DMS153 treated with DMSO at 0.1 percent for 48 hours (cell line): ENCODE measurements around the gene PARP12.
"Not testable (repeated sequence)": the region's sequence is repeated elsewhere in the genome, so short reads cannot be mapped to it uniquely, and the experiment has no call there.

ENCODE experiments used
- DNase-seq: peaks from one replicate; lab custom pipeline; 2025; ENCODE audit not compliant: unreplicated experiment; lab: John Stamatoyannopoulos, UW

PARP12 gene

DNA sequence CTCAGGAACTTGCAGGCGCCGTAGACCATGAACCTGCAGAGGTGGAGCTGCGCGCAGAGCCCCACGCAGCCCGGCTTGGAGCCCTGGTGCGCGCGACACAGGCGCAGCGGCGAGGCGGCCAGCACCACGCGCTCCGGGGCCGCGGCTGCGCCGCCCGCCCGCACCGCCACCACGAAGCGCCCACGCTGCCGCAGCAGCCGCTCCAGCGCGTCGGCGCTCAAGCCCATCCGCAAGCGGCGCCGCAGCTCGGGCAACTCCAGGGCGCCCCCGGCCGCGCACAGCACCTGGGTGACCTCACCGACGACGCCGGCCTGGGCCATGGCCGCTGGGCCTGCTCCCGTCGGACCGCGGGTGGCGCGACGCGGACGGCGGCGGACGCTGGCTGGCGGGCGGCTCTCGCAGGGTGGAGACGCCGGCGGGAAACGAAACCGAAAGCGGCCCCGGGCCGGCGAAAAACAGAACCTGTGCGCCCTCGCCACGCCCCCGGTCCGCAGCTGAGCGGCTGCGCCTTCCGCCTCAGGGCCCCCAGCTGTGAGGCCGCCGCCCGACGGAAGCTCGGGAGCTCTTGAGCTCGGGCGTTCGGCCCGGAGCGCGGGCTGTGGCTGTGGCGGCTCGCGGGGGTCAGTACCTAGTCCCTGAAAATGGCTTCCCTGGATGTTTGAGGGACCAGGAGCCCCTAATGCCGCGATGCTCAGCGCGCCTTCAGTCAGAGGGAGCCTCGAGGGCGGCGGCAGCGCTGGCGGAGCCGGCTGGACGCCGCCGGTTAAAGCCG lies at the start of gene PARP12:
Gene PARP12 (minus strand): TSS at position 424 of the 772 bp plus-strand sequence. CDS start 104 bp downstream, at position 320.
- DNase-seq, result peak; percentile 53

- DNase-seq, result not testable (repeated sequence)
Observed at GRCh38 chr7:140108777-140109176, 46.0 kb upstream of the PARP12 start.

GRCh38 chr7:140096459-140096858 lies 33.7 kb upstream of the PARP12 start:
- DNase-seq, result no peak

DNA sequence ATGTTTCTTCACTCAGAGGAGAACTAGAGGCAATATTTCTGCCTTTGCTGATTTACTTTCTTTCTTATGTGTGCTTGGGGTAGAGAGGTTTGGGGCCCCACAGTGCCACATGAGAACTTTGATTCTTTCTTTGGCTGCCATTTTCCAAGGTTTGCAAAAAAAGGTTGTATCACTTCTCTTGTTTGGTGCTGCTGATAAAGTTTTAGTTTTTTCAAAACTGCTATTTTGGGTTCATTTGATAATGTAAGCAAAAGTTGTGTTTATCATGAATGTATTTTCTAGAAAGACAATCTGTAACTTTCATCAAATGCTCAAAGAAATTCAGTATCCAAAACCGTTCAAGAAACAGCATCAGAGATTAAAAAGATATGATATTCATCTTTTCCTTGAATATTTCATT lies 30.6 kb upstream of the PARP12 start:
- no peak for DNase-seq

DNA sequence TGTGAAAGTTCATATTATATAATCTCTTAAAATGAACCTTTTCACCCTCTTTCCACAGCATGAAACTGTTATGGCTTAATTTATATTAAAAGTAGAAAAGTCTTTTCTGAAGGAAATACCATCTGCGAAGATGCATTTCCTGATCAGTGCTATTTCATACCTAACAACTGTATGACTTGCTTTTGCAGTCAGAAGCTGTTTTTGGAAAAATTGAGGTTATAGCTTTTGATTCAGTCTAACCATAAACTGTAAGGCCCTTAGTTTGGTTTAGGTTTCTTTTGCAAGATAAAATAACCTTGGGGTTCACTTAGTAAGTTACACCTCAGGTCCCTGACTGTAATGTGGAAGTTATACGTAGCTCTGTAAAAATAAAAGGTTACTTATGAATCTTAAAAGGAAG lies 22.7 kb upstream of the PARP12 start:
- no peak for DNase-seq

- DNase-seq, result no peak
Observed at GRCh38 chr7:140084972-140085371, 22.2 kb upstream of the PARP12 start.

GRCh38 chr7:140084142-140084655 lies 21.4 kb upstream of the PARP12 start:
- no peak for DNase-seq

DNA sequence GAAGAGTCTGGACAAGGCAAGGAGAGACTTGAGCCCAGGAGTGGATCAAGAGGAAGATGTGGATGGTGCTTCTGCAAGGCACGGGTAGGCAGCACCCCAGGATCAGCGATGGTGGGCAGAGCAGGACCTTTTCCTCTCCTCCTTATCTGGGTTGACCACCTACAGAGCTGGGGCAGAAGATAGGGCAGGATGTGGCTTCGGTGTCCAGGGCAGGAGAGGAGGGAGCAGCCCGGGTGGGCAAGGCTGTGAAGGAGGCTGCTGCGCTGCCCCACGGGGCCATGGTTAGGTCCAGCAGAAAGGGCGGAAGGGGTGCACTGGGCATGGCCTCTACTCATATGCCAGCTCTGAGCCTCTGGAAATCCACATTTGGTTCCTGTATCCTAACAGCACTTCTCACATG lies 20.0 kb upstream of the PARP12 start:
- DNase-seq, result no peak

- no peak for DNase-seq
Observed at GRCh38 chr7:140081774-140082425, 19.1 kb upstream of the PARP12 start.

GRCh38 chr7:140080919-140081318 lies 18.2 kb upstream of the PARP12 start:
- no peak for DNase-seq

GRCh38 chr7:140079121-140079536 lies 16.4 kb upstream of the PARP12 start:
- DNase-seq, result peak; percentile 34

GRCh38 chr7:140078392-140078791 lies 15.6 kb upstream of the PARP12 start:
- DNase-seq, result peak; percentile 32

DNA sequence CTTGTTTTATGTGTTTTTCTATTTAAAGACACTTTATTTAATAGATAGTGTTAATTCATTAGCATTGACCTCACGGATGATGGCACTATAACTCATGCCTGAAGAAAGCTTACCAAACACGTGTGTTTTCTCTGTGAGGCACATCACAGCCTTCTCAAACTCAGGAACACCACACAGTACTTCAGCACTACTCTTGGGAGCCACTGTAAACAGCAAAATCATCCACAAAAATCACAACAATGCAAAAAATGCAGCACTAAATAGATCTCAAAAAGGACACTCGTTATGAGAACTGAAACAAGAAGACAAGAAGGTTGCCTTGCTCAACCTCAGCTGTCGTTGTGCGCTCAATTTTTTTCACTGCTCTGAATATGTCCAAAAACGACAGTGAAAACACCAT lies 12.0 kb upstream of the PARP12 start:
- DNase-seq, result no peak

GRCh38 chr7:140070546-140070945 lies 7.8 kb upstream of the PARP12 start:
- DNase-seq, result no peak

DNA sequence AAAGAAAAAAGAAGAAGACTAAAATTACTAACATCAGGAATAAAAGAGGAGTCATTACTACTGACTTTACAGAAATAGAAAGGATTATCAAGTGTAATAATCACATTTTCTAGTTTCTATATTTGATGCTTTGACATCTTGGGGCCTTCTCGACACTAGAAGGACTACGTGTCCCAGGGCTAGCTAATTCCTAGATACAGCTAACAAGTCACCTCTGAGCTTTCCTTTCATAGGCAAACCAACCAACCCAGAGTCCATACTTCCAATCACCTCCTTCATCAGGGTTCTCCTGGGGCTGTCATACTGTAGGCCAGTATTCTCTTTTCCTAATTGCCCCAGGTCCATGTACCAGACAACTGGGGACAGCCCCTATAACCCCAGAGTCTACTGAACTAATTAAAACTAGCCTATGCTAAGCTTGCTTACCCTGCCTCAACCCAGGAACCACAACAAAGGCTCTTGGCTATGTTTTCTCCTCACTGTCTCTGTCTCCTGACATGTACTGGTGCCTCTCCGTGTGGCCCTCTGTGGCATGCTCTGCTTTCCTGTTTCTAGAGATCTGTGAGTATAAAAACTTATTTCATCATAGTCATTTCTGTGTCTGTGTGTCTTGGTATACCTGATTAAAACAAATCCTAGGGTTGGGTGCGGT lies 6.7 kb upstream of the PARP12 start:
- no peak for DNase-seq

GRCh38 chr7:140068033-140068432 lies 5.3 kb upstream of the PARP12 start:
- no peak for DNase-seq

DNA sequence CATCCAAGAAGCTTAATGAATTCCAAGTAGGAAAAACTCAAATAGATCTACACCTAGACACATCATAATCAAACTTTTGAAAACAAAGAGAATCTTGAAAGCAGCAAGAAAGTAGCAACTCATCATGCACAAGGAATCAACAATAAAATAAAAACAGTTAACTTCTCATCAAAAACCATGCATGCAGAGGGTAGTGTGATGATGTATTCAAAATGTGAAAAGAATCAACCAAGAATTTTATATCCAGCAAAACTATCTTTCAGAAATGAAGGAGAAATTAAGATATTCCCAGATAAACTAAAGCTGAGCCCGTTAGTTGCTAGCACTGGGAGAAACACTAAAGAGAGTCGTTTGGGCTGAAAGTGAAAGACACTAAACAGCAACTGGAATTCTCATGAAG lies 4.3 kb upstream of the PARP12 start:
- DNase-seq, result no peak

GRCh38 chr7:140062118-140062527 lies 628 bp downstream of the PARP12 start:
- no peak for DNase-seq

DNA sequence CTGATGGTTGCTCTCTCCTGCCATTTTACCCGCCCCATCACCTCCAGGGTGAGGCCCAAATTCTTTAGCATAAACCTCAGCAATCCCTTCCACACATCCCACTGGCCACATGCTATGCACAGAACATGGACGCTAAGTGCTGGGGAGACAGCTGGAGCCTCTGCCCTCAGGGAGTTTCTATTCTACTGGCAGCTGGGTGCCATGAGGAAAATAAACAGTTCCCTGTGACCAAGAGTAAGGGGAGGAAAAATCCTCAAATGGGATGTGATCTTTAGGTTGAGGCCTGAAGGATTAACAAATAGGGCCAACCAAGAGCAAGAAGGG lies 1.2 kb downstream of the PARP12 start:
- no peak for DNase-seq

GRCh38 chr7:140060788-140061606 lies 1.8 kb downstream of the PARP12 start:
- DNase-seq, result peak; percentile 38

DNA sequence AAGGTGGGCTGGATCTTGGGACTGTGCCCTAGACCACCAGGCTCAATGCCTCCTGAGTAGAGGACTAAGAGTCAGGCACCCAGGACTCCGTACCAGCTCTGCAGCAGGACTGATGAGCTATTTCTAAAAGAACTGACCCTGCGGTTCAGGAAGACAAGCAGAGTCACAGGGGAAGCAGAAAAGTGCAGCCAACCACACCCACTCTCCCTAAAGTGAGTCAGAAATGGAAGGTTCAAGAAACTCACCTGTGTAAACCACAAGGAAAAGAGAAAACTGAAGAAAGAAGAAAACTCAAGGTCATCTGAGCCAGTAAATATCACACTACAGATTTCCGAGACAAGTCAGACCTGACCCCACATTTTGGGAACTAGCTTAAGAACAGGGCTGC lies 2.5 kb downstream of the PARP12 start:
- DNase-seq, result no peak
